Gastroesophageal sphincter (tissue), 4 donors: ENCODE results near the gene FOXK1. TPM values are rescaled to one million over a fixed set of nuclear protein-coding genes. Genes with fewer than 3 reads are reported as not detected.

Experiments used
- ATAC-seq: fragments of 150-250 bp; one replicate; pipeline ENCODE4 v1.9.1; 2016; ENCODE audit warnings: mild to moderate bottlenecking, moderate library complexity
- H3K27ac ChIP-seq, 4 donors: fragments of 200-600 bp; sonication (generic) in 3 of 4; 1 replicate in 3 of 4; 2 replicates in 1 of 4; pipeline ENCODE4 v1.5.1; 2016 to 2019
- H3K27me3 ChIP-seq: fragments of 200-600 bp; sonication (generic); one replicate; pipeline ENCODE4 v1.5.1; 2019
- H3K36me3 ChIP-seq, 2 donors: fragments of 200-600 bp; sonication (generic); one replicate each; pipeline ENCODE4 v1.5.1; 2019; ENCODE audit warnings: control low read depth in 1 of 2
- H3K4me1 ChIP-seq, 3 donors: fragments of 200-600 bp; sonication (generic); 1 replicate in 2 of 3; 2 replicates in 1 of 3; pipeline ENCODE4 v1.5.1; 2016 to 2019; ENCODE audit warnings: control low read depth in 2 of 3
- H3K4me3 ChIP-seq, 2 donors: fragments of 200-600 bp; sonication (generic); one replicate each; pipeline ENCODE4 v1.5.1; 2019; ENCODE audit warnings: mild to moderate bottlenecking in 1 of 2, moderate library complexity in 1 of 2
- H3K9me3 ChIP-seq, 3 donors: fragments of 200-600 bp; sonication (generic); one replicate each; pipeline ENCODE4 v1.5.1; 2017 to 2019; ENCODE audit warnings: control low read depth in 2 of 3
- CTCF ChIP-seq, 4 experiments: fragments of 200-600 bp in 2 of 4; fragments of 450-650 bp in 2 of 4; sonication (generic) in 1 of 4; IDR thresholded peaks; one replicate each; pipeline ENCODE4 v1.5.1; 2017 to 2019; ENCODE audit warnings: antibody characterized with exemption in 4 of 4, mild to moderate bottlenecking in 2 of 4, moderate library complexity in 2 of 4
- EP300 ChIP-seq: sonication (generic); formaldehyde crosslinking; IDR thresholded peaks from one replicate; pipeline ENCODE4 v1.6.1; 2017; ENCODE audit warnings: antibody characterized with exemption, mild to moderate bottlenecking
- POLR2A ChIP-seq, 2 donors: fragments of 450-650 bp; IDR thresholded peaks; one replicate each; pipeline ENCODE4 v1.6.1; 2017; ENCODE audit warnings: antibody characterized with exemption in 2 of 2, mild to moderate bottlenecking in 2 of 2, moderate library complexity in 1 of 2
- POLR2AphosphoS5 ChIP-seq: sonication (generic); formaldehyde crosslinking; IDR thresholded peaks from one replicate; pipeline ENCODE4 v1.6.1; 2017; ENCODE audit warnings: antibody characterized with exemption
- WGBS, 2 donors: methylation state at CpG; one replicate each; pipeline ENCODE4 v1.1.5; 2018; ENCODE audit warnings: low coverage in 1 of 2; 5-methylcytosine and 5-hydroxymethylcytosine counted together
- total RNA-seq, 4 donors: library from RNA; depleted of rRNA; stranded (reverse); fragments of >200 nt; gene quantifications; one replicate each; pipeline ENCODE4 v1.1.0, GENCODE V29; 2016

Gene FOXK1
- 10 to 100 TPM; 28.5 to 45.2 (median 30.0) TPM for total RNA-seq

- Histone ChIP-seq H3K4me1 (peaks cover 0 to 36% (median 18%) of the 10 kb centered on the region in 3 donors), H3K9me3 (no peaks in the 10 kb centered on the region), H3K36me3 (no peaks in the 10 kb centered on the region), H3K27me3 (no peaks in the 10 kb centered on the region), H3K27ac (peak within 1 kb of the TSS; percentile 73 to 95 (median 93)), H3K4me3 (peak within 1 kb of the TSS; percentile 71 to 91)
- WGBS, 2 donors, result 0% methylated on average over 2 of the region's 116 CpGs; no CpG with 5 or more reads in 1 of the 2 donors
- ATAC-seq, result peak; percentile 91
- TF ChIP-seq POLR2A (IDR thresholded peaks at IDR 0.05) (peak; percentile 53 to 69), CTCF (IDR thresholded peaks at IDR 0.05) (no peak), POLR2AphosphoS5 (peak; percentile 7), EP300 (no peak)
Measured at GRCh38 chr7:4681886-4682620, at the start of gene FOXK1. Gene FOXK1, plus strand, starts transcription at chr7:4682295. Its CDS starts 14 bp downstream, at chr7:4682309.

GRCh38 chr7:4633012-4633411, 49.1 kb upstream of the FOXK1 start:
- peaks cover 4% of the 10 kb centered on the region for H3K27me3 ChIP-seq
- TF ChIP-seq EP300, result no peak
- no peak for TF ChIP-seq POLR2AphosphoS5
- TF ChIP-seq POLR2A (IDR thresholded peaks at IDR 0.05), result no peak
- TF ChIP-seq CTCF (IDR thresholded peaks at IDR 0.05), result no peak
- no peaks in the 10 kb centered on the region for H3K36me3 ChIP-seq
- H3K4me3 ChIP-seq, result no peak overlapping the region
- H3K27ac ChIP-seq, result no peak overlapping the region
- no peak for ATAC-seq
- whole genome bisulfite sequencing, 2 donors, result 80% methylated on average over 3 of the region's 3 CpGs; no CpG with 5 or more reads in 1 of the 2 donors
- H3K9me3 ChIP-seq, result no peaks in the 10 kb centered on the region
- peaks cover 0 to 16% (median 9%) of the 10 kb centered on the region in 3 donors for H3K4me1 ChIP-seq

- H3K4me3 ChIP-seq, result no peak overlapping the region
- H3K27ac ChIP-seq, result no peak overlapping the region
- 29 to 33% methylated on average over 2 of the region's 4 CpGs for WGBS, 2 donors
- TF ChIP-seq EP300 (no peak), POLR2A (IDR thresholded peaks at IDR 0.05) (no peak), CTCF (IDR thresholded peaks at IDR 0.05) (no peak), POLR2AphosphoS5 (no peak)
- H3K27me3 ChIP-seq, result no peaks in the 10 kb centered on the region
- no peaks in the 10 kb centered on the region for H3K9me3 ChIP-seq
- no peaks in the 10 kb centered on the region for H3K36me3 ChIP-seq
- ATAC-seq, result no peak
- H3K4me1 ChIP-seq, result peaks cover 0 to 16% (median 9%) of the 10 kb centered on the region in 3 donors
Measured at GRCh38 chr7:4634166-4634565, 47.9 kb upstream of the FOXK1 start.

- no peak for ATAC-seq
- no peaks in the 10 kb centered on the region for H3K9me3 ChIP-seq
- TF ChIP-seq CTCF (IDR thresholded peaks at IDR 0.05) (no peak), POLR2AphosphoS5 (no peak), POLR2A (IDR thresholded peaks at IDR 0.05) (no peak), EP300 (no peak)
- WGBS, 2 donors, result 70 to 85% methylated on average over 5 to 9 of the region's 17 CpGs
- no peaks in the 10 kb centered on the region for H3K27me3 ChIP-seq
- H3K4me3 ChIP-seq, result no peak overlapping the region
- no peaks in the 10 kb centered on the region for H3K36me3 ChIP-seq
- peaks cover 0 to 14% (median 0%) of the 10 kb centered on the region in 3 donors for H3K4me1 ChIP-seq
- no peak overlapping the region for H3K27ac ChIP-seq
Measured at GRCh38 chr7:4638781-4639575, 43.1 kb upstream of the FOXK1 start.
